Dermis blood vessel endothelial cell (primary cell): ENCODE results near the gene OR10A6. TPM values are rescaled to one million over a fixed set of nuclear protein-coding genes. Genes with fewer than 3 reads are reported as not detected.
A peak's percentile ranks its signal among the peaks of the same experiment; 100 is the strongest.

Experiments used
- DNase-seq: peaks from one replicate; pipeline ENCODE4 v3.0.0; 2010
- total RNA-seq: library from RNA; depleted of rRNA; stranded (reverse); fragments of >200 nt; gene quantifications from 2 replicates; pipeline ENCODE4 v1.2.3, GENCODE V29; 2014

OR10A6 gene
- total RNA-seq, 1 donor from 2014 or later, result not detected

GRCh38 chr11:7909585-7910285 is 21.3 kb downstream of the OR10A6 start:
- no peak for DNase-seq

- no peak for DNase-seq
These were observed 23.9 kb downstream of the OR10A6 start for GRCh38 chr11:7907121-7907520.

- no peak for DNase-seq
These were observed 24.6 kb downstream of the OR10A6 start for GRCh38 chr11:7906481-7906880.

GRCh38 chr11:7905961-7906429 is 25.1 kb downstream of the OR10A6 start:
- no peak for DNase-seq

GRCh38 chr11:7905549-7905948 is 25.5 kb downstream of the OR10A6 start:
- DNase-seq, result no peak

- peak; percentile 31 for DNase-seq
These were observed 26.2 kb downstream of the OR10A6 start for GRCh38 chr11:7904917-7905316.

GRCh38 chr11:7903940-7904339 is 27.1 kb downstream of the OR10A6 start:
- DNase-seq, result no peak

GRCh38 chr11:7901319-7901854 is 29.7 kb downstream of the OR10A6 start:
- no peak for DNase-seq

GRCh38 chr11:7900686-7901085 is 30.4 kb downstream of the OR10A6 start:
- no peak for DNase-seq

- no peak for DNase-seq
These were observed 31.6 kb downstream of the OR10A6 start for GRCh38 chr11:7899418-7899817.

- no peak for DNase-seq
These were observed 32.3 kb downstream of the OR10A6 start for GRCh38 chr11:7898666-7899283.

- DNase-seq, result no peak
These were observed 34.9 kb downstream of the OR10A6 start for GRCh38 chr11:7896009-7896785.

GRCh38 chr11:7894251-7894650 is 36.8 kb downstream of the OR10A6 start:
- DNase-seq, result no peak

GRCh38 chr11:7893796-7894195 is 37.3 kb downstream of the OR10A6 start:
- no peak for DNase-seq

- DNase-seq, result peak; percentile 79
These were observed 38.2 kb downstream of the OR10A6 start for GRCh38 chr11:7892840-7893254.

GRCh38 chr11:7892059-7892699 is 38.9 kb downstream of the OR10A6 start:
- DNase-seq, result no peak

GRCh38 chr11:7890417-7891172 is 40.5 kb downstream of the OR10A6 start:
- DNase-seq, result peak; percentile 21

- DNase-seq, result no peak
These were observed 41.1 kb downstream of the OR10A6 start for GRCh38 chr11:7889985-7890384.

- no peak for DNase-seq
These were observed 48.2 kb downstream of the OR10A6 start for GRCh38 chr11:7882860-7883259.
